ENCODE data around the gene CNKSR3.

The CNKSR3 gene

GRCh38 chr6:154448448-154449096 lies 61.9 kb downstream of the CNKSR3 start:
- no peak for DNase-seq

- DNase-seq, result no peak
Observed at GRCh38 chr6:154447954-154448353, 62.5 kb downstream of the CNKSR3 start.

GRCh38 chr6:154446984-154447383 lies 63.5 kb downstream of the CNKSR3 start:
- DNase-seq, result no peak

DNA sequence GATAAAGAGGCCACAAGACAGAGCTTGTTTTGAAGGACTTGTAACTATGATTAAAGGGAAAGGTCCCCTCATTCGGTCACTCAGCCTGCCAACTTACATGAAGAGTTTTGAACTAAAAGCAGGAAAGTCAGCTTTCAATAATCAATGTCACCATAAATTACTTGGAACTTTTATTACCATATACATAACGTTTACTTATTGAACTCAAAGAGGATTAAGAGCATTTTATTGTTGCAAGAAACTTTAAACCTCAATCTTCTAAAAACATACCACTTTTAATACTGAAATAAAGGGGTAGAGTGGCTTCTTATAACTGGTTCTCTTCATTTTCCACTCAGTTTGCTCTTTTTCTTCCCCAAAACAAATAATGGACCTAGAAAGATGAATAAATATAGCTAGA lies 65.1 kb downstream of the CNKSR3 start:
- no peak for DNase-seq

DNA sequence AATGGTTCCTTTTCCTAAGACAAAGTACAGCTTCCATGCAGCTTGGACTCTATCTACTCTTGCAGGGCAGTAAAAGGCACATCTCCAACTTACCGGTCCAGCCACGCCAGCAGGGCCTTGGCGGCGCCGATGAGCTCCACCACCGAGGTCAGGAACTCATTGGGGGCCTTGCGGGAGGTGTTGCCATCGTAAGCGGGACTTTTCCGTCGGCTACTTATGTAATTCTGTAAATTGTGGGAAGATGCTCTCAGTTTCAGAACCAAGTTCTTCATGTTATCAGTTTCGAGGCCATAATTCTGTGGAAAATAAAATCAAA lies 68.5 kb downstream of the CNKSR3 start:
- no peak for DNase-seq

DNA sequence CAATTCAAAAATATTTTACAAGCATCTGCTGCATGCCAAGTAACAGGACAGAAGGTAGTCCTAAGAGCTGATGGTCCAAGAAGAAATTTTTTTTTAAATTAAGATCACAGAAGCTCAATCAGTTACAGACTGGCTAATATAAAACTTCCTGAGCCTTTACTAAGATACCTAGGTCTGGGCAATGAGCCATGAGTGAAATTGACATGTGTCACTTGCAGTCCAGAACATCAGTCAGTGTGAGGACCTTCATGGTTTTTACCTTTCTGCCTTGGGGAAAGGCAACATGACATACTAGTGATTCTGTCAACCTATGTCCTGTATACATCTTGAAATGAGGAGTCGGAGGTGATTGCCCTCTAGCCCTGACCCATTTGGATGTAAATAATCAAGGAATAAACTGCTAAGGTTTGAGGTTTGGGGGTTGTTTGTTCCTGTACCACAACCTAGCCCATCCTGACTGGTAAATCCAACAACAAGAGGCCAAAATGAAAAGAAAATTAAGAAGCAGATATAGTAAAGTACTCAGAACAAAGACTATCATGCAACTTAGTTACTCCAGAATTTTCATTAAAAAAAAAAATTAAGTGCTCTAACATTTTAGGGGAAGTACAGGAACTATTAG lies 70.0 kb downstream of the CNKSR3 start:
- DNase-seq, result no peak

GRCh38 chr6:154440022-154440421 lies 70.5 kb downstream of the CNKSR3 start:
- DNase-seq, result no peak

GRCh38 chr6:154438882-154439415 lies 71.5 kb downstream of the CNKSR3 start:
- DNase-seq, result no peak

GRCh38 chr6:154435400-154435945 lies 75.0 kb downstream of the CNKSR3 start:
- no peak for DNase-seq

DNA sequence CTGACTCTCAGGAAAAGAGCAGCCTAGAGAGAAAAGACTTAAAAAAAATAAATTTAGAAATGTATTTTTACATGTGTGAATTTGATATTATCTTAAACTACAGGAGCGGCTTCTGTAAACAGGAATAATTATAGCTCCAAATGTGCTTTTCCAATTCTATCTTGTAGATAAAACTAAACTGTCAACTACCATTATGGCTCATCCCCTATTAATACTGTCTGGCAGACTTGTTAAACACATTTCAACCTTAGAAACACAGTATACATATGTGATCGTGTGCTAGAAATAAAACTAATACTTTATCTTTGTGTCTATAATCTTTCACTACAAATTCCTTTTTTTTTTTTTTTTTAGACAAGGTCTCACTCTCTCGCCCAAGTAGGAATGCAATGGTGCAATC lies 75.8 kb downstream of the CNKSR3 start:
- no peak for DNase-seq

- DNase-seq, result no peak
Observed at GRCh38 chr6:154433477-154434241, 76.8 kb downstream of the CNKSR3 start.

GRCh38 chr6:154432533-154433476 lies 77.7 kb downstream of the CNKSR3 start:
- peak; percentile 45 to 85 (median 70) for DNase-seq

DNA sequence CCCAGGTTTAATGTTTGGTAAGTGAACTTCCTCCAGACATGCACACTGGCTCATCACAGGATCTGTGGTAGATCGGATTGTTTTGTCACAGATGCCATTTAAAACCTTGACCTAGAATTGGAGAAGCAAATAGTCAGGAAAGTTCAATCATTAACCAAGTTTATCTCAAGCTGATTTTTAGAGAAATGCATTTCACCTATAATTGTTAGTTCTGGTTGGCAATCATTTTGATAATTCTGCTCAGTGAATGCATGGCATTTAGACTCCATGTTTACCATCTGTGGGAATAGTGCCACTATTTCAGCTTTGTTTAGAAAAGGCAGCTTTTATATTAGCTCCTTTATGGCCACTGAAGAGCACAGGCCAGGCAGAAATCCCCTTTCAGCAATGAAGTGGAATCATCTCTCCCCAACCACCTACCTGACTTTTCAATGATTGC lies 80.0 kb downstream of the CNKSR3 start:
- DNase-seq, result peak in 2 of 4 experiments; percentile 22 to 27

DNA sequence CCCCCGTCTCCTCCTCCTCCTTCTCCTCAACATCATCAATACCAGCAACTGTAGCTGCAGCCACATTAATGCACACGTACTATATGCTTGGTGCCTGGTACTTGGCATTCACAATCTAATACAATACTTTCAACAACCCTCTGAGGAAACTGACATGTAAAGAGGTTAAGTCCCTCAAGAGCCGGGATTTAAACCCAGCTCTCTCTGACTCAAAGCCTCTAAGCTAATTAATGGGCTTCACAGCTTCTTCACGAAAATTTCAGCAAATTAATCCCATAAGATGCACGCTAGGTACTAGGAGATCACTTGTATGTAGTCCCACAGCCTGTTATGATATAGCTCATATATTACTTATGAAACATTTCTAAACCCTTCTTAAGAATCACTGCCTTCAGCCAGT lies 80.8 kb downstream of the CNKSR3 start:
- DNase-seq, result no peak

DNA sequence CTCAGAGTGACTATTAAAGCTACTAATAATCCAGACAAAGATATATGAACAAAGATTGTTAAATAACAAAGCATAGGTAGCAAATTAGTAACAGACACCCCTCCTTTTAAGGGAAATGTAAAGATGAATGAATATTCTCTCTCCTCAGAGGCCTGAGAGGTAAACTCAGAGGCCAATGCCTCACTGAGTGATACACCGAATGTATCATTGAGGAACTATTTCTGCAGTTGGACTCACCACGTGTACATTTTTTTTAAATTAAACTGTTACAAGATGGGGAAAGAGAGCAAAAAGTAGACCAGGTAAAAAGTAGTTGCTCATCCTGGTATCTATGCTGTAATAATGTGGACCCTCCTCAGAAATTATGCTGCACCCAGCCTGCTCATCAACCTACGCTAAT lies 81.6 kb downstream of the CNKSR3 start:
- no peak for DNase-seq

DNA sequence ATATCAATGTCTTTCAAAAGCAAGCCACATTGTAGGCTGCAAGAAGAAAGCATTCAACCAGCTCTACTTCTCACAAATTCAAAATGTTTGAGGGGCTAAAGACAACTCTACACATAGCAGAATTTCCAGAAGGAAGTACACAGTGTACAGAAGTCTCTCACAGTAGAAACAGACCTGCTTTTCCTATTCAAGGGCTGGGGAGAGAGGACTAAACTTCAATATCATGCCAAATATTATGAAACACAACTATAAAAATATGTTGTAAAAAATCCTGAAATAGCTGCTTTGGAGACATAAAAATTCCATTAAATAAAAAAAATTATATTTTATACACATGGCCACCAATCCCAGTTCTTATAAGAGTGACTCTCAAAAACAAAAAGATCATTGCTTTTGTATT lies 83.0 kb downstream of the CNKSR3 start:
- DNase-seq, result no peak

DNA sequence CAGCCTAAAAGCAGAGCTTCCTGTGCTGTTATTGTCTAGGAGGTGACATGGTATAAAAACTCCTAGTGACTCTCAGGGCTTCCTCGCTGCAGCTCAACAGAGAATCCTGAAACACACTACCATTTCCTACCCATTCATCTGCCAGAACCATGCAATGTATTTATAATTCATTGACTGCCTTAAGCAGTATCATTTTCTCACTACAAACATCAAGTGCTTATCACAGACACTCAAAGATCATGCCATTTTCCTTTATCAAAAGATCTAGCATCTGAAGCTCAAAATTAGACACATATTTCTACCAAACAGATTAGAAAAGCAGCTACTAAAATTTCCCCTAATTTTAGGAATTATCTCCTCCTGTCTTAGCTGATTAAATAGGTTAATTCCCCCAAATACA lies 83.5 kb downstream of the CNKSR3 start:
- DNase-seq, result no peak

GRCh38 chr6:154425034-154425433 lies 85.5 kb downstream of the CNKSR3 start:
- DNase-seq, result no peak

GRCh38 chr6:154414021-154414813 lies 96.3 kb downstream of the CNKSR3 start:
- DNase-seq, result peak; percentile 57 to 79 (median 68)

DNA sequence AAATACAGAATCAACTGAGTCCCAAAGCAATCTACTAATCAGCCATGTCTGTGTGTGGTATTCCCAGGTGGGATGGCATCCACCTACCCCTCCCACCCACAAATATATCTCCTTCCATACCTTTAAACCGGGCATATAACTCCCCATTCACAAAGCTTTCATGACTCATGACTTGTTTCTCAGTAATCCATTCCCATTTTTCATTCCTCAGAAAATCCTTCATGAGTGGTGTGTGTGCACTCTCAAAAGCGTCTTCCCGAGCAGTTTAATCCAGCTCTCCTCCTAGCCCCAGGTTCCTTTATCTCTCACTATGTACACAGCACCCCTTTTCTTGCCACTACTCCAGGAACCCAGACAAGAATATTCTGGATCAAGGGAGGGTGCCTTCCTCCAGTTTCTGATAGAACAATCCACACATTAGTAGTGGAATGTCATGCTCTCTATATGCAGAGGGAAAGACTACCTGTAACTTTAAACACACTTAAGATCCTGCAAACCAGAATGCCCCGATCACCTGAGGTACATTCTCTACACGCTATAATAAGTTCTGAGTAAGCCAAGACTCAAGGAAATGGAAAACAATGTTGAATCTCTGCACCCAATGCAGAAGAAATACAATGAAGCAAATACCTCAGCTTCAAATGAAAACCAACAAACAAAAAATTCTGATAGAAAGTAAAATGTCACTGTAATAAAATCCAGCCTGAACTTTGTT lies 98.2 kb downstream of the CNKSR3 start:
- no peak for DNase-seq

DNA sequence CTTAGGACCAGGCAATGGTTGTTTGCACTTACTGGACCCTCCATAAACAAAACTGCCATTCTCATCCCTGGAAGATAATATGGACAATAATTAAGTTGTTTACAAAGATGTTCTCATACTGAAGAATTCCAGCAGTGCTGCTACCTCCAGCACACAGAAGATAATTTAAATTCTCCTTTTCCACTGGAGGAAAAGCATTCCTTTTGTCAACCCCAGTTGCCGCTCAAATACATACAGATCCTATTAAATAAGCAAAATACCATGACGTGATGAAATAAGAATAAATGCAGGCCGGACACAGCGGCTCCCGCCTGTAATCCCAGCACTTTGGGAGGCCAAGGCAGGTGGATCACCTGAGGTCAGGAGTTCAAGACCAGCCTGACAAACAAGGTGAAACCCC lies 99.4 kb downstream of the CNKSR3 start:
- no peak for DNase-seq
